Measurements from ENCODE around the gene NUP35.

The NUP35 gene

DNA sequence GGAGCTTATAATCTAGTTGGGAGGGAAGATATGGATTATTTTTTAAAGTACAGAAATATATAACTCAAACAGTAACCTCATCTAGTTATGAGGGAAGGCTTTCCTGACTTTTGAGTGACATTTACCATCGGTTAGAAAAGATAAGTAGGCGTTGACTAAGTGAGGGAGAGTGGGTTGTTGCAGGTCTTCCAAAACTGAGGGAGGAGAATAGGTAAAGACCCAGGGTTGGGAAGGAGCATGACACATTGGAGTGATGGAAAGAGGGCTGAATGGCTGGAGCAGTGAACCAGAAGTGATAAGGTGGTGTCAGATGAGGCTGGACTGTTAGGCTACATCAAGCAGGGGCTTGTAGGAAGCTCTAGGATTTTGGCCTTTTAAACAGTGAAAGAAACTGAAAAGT is 10.6 kb upstream of the NUP35 start:
- no peak for DNase-seq (ENCODE audit: low read depth in 2 of 2)
- H3K4me3 ChIP-seq (replicated peaks in 1 of 2; ENCODE audit: low read depth in 2 of 2, low read length in 2 of 2), result no peak overlapping the region
- TF ChIP-seq, protein P1, sequence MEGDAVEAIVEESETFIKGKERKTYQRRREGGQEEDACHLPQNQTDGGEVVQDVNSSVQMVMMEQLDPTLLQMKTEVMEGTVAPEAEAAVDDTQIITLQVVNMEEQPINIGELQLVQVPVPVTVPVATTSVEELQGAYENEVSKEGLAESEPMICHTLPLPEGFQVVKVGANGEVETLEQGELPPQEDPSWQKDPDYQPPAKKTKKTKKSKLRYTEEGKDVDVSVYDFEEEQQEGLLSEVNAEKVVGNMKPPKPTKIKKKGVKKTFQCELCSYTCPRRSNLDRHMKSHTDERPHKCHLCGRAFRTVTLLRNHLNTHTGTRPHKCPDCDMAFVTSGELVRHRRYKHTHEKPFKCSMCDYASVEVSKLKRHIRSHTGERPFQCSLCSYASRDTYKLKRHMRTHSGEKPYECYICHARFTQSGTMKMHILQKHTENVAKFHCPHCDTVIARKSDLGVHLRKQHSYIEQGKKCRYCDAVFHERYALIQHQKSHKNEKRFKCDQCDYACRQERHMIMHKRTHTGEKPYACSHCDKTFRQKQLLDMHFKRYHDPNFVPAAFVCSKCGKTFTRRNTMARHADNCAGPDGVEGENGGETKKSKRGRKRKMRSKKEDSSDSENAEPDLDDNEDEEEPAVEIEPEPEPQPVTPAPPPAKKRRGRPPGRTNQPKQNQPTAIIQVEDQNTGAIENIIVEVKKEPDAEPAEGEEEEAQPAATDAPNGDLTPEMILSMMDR (IDR thresholded peaks at IDR 0.05; ENCODE audit: low read depth, low read length), result no peak

DNA sequence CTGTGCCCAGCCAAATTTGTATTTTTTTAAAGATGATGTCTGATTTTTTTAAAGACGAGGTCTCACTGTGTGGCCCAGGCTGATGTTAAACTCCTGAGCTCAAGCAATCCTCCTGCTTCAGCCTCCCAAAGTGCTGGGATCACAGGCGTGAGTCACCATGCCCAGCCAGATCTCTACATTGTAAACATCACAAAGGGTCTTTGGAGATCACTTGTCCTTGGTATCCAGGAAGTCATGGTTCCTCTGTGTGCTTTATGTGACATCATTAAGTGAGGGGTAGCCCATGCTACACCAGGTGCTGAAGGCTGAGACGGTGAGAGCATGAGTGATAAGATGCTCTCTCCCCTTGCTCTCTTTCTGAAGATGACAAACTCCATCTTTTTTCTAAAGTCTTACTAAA is 7.0 kb upstream of the NUP35 start:
- H3K4me3 ChIP-seq (replicated peaks in 1 of 2; ENCODE audit: low read depth in 2 of 2, low read length in 2 of 2), result no peak overlapping the region

DNA sequence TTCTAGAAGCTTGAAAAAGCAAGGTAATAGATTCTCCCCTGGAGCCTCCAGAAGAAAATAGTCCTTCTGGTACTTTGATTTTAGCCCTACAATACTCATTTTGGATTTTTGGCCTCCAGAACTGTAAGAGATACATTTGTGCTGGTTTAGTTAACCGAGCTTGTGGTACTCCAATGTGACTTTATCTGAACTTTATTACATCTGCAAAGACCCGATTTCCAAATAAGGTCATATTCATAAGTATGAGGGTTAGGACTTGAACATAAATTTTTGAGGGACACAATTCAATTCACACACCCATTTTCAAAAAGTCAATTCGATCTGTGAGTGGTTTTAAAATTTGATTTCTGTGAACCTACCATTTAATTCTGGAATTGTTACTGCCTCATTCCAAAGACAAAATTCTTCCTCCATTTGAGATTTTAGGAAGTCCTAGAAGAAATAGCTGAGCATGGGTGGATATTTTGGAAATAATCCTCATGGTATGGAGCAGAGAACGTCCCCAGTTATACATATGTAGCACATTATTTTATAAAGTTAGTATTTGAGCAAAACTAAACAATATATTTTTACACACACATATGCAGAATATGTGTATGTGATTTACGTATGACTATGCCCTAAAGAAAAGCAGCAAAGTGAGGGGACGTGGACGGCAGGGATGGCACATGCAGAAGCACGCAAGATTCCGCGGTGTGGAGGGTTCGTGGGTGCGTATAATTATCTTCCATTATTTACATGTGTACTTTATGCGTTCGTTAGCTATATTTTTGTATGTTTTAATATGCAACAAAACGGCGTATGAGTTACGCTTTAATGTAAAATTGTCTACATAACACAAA is 905 bp upstream of the NUP35 start:
- H3K4me3 ChIP-seq (replicated peaks in 1 of 2; ENCODE audit: low read depth in 2 of 2, low read length in 2 of 2), result peak overlapping the region; percentile 91 to 93
- TF ChIP-seq, protein P1 (IDR thresholded peaks at IDR 0.05; ENCODE audit: low read depth, low read length), result no peak
- peak in 1 of 2 donors; percentile 4 for DNase-seq (ENCODE audit: low read depth in 2 of 2)

More for the DNA sequence above, 7.0 kb upstream of the NUP35 start:
- TF ChIP-seq, protein P1 (IDR thresholded peaks at IDR 0.05; ENCODE audit: low read depth, low read length), result no peak
- no peak for DNase-seq (ENCODE audit: low read depth in 2 of 2)

DNA sequence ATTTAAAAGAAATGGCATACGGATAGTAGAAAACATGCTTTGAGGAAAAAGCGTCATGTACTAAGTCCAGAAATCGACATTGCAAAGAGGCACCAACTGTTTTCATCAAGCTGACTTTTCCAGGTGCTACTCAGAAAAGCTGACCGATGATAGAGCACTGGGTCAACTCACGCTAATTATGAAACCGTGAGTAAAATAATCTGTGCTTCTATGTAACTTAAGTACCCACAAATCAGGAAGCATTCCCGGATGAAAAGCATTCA is 353 bp upstream of the NUP35 start:
- H3K4me3 ChIP-seq (replicated peaks in 1 of 2; ENCODE audit: low read depth in 2 of 2, low read length in 2 of 2), result peak overlapping the region; percentile 91 to 93
- TF ChIP-seq, protein P1 (IDR thresholded peaks at IDR 0.05; ENCODE audit: low read depth, low read length), result no peak
- no peak for DNase-seq (ENCODE audit: low read depth in 2 of 2)

DNA sequence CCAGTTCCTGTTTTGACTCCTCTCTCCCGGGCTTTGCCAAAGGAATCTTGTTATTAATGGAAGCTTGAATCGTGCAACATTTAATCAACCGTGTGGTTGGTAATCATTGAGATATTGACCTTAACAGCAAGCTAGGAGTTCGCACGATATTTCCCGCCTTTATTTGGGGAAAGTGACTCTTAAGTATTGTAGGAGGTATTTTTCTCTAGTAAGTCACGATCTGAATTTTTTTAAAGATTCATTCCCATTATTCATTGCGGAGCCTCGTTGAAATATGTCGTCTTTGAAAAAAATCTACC is 663 bp downstream of the NUP35 start:
- H3K4me3 ChIP-seq (replicated peaks in 1 of 2; ENCODE audit: low read depth in 2 of 2, low read length in 2 of 2), result peak overlapping the region; percentile 91 to 93
- TF ChIP-seq, protein P1 (IDR thresholded peaks at IDR 0.05; ENCODE audit: low read depth, low read length), result no peak
- DNase-seq (ENCODE audit: low read depth in 2 of 2), result no peak

DNA sequence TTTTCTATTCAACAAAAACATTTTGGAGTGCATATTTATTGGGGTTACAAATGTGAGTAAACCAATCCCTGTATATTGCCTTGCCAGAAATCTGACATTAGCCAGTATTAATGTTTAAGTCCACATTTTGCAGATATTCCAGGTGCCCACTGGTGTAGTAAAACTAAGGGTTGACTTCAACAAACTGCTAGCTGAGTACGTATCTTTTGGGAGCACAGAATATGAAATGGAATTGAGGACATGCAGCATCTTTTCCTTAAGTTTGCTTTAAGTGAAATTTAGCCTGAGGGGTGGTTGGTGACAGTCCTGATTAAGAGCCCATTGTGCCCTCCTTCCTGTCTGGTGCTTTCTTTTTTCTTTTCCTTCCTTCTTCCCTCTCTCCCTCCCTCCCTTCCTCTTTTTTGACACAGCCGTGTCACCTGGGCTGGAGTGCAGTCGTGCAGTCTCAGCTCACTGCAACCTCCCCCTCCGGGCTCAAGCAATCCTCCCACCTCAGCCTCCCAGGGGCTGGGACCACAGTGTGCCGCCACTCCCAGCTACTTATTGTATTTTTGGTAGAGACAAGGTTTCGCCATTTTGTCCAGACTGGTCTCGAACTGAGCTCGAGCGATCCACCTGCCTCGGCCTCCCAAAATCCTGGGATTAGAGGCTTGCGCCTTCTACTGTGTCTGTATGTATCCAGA is 1.6 kb downstream of the NUP35 start:
- TF ChIP-seq, protein P1 (IDR thresholded peaks at IDR 0.05; ENCODE audit: low read depth, low read length), result no peak
- H3K4me3 ChIP-seq (replicated peaks in 1 of 2; ENCODE audit: low read depth in 2 of 2, low read length in 2 of 2), result no peak overlapping the region
- DNase-seq (ENCODE audit: low read depth in 2 of 2), result no peak

Data from cardiac fibroblast (primary cell).